A673 (cell line): ENCODE results near the gene EXD2. TPM values are rescaled to one million over a fixed set of nuclear protein-coding genes. Genes with fewer than 3 reads are reported as not detected.

Experiments
- BruUV-seq: library from RNA; stranded (reverse); fragments of 400-500 nt; replicated peaks from 2 replicates; lab custom pipeline; 2021; lab: Mats Ljungman, UMichigan
- CTCF ChIA-PET: fragments of 300-600 bp; sonication (Branson Sonifier 250); formaldehyde crosslinking; loops from one replicate; lab custom pipeline; 2022; ENCODE audit warnings: antibody characterized with exemption; lab: Charles Lee
- POLR2A ChIA-PET: fragments of 300-600 bp; sonication (Branson Sonifier 250); formaldehyde crosslinking; loops from one replicate; lab custom pipeline; 2022; ENCODE audit warnings: antibody characterized with exemption; ENCODE audit not compliant: low non-redundant PET; lab: Charles Lee
- DNase-seq: peaks from one replicate; pipeline ENCODE4 v3.0.0-alpha.2; 2015; ENCODE audit warnings: low spot score
- H3K27ac ChIP-seq: fragments of 200-600 bp; sonication (generic); 2 replicates; pipeline ENCODE4 v1.5.1; 2016; ENCODE audit warnings: mixed run types, low read depth, mild to moderate bottlenecking, mixed read lengths, antibody characterized with exemption, low read length; ENCODE audit not compliant: poor library complexity, severe bottlenecking
- H3K27me3 ChIP-seq: fragments of 200-600 bp; sonication (generic); replicated peaks from 2 replicates; pipeline ENCODE4 v1.6.1; 2017; ENCODE audit warnings: mixed run types, low read depth, mild to moderate bottlenecking, mixed read lengths, antibody characterized with exemption, low read length; ENCODE audit not compliant: insufficient read depth, poor library complexity
- H3K36me3 ChIP-seq: fragments of 200-600 bp; sonication (generic); 2 replicates; pipeline ENCODE4 v1.6.1; 2016; ENCODE audit warnings: mixed run types, mild to moderate bottlenecking, mixed read lengths, antibody characterized with exemption, low read length; ENCODE audit not compliant: insufficient read depth, poor library complexity, severe bottlenecking
- H3K4me1 ChIP-seq: fragments of 200-600 bp; sonication (generic); 2 replicates; pipeline ENCODE4 v1.6.1; 2017; ENCODE audit warnings: mixed run types, mild to moderate bottlenecking, mixed read lengths, antibody characterized with exemption, low read length; ENCODE audit not compliant: insufficient read depth, poor library complexity, severe bottlenecking
- H3K4me3 ChIP-seq: fragments of 200-600 bp; sonication (generic); 2 replicates; pipeline ENCODE4 v1.5.1; 2016; ENCODE audit warnings: low read depth, mixed run types, mild to moderate bottlenecking, mixed read lengths, low read length; ENCODE audit not compliant: poor library complexity, severe bottlenecking
- H3K9me3 ChIP-seq: fragments of 200-600 bp; sonication (generic); 2 replicates; pipeline ENCODE4 v1.6.1; 2016; ENCODE audit warnings: mixed run types, low read depth, mild to moderate bottlenecking, mixed read lengths, antibody characterized with exemption, low read length; ENCODE audit not compliant: poor library complexity, severe bottlenecking
- CTCF ChIP-seq: fragments of 300-800, 200-600 bp; sonication (generic); conservative IDR thresholded peaks from 2 replicates; pipeline ENCODE4 v1.5.1; 2017; ENCODE audit warnings: low read depth, mild to moderate bottlenecking, antibody characterized with exemption, low read length, moderate library complexity, mixed read lengths
- EZH2 ChIP-seq: fragments of 200-600 bp; sonication (generic); IDR thresholded peaks from 2 replicates; pipeline ENCODE4 v1.6.1; 2017; ENCODE audit warnings: borderline replicate concordance, low read depth, mild to moderate bottlenecking, mixed read lengths, antibody characterized with exemption, low read length; ENCODE audit not compliant: poor library complexity, severe bottlenecking
- intact Hi-C: fragments of 100-400 bp; cut with micrococcal nuclease; formaldehyde crosslinking; loops from one replicate; pipeline ENCODE4 v1.10.0; 2022; ENCODE audit not compliant: unreplicated experiment
- total RNA-seq: library from RNA; stranded (reverse); gene quantifications from 2 replicates; pipeline ENCODE4 v1.2.3, GENCODE V29; 2021

The EXD2 gene
- total RNA-seq, 1 experiment from 2014 or later: 8.1 TPM

- Histone ChIP-seq H3K36me3 (no peaks in the 10 kb centered on the region), H3K9me3 (no peaks in the 10 kb centered on the region), H3K4me3 (no peak overlapping the region), H3K27ac (no peak overlapping the region), H3K4me1 (no peaks in the 10 kb centered on the region), H3K27me3 (no peaks in the 10 kb centered on the region)
- POLR2A ChIA-PET: no interaction called here
- TF ChIP-seq EZH2 (no peak), CTCF (no peak)
- CTCF ChIA-PET: no interaction called here
- no peak for DNase-seq
- intact Hi-C loops: no loop called here
- BruUV-seq: no TSS peak
Observed at GRCh38 chr14:69291396-69291795, 100.1 kb downstream of the EXD2 start.

- no peak for DNase-seq
- Histone ChIP-seq H3K4me3 (no peak overlapping the region), H3K27ac (no peak overlapping the region), H3K27me3 (no peaks in the 10 kb centered on the region), H3K4me1 (no peaks in the 10 kb centered on the region), H3K36me3 (no peaks in the 10 kb centered on the region), H3K9me3 (no peaks in the 10 kb centered on the region)
- intact Hi-C loops: no loop called here
- POLR2A ChIA-PET: no interaction called here
- no peak for TF ChIP-seq EZH2
- TF ChIP-seq CTCF: no peak
- CTCF ChIA-PET: no interaction called here
- BruUV-seq: no TSS peak
Observed at GRCh38 chr14:69291891-69292561, 100.7 kb downstream of the EXD2 start.

Other genes with a start within 250 kb of the EXD2 start
- 148 and 163 TPM in 2 replicates for gene ACTN1, start 212.2 kb upstream of the EXD2 start, total RNA-seq
- gene DCAF5, start 38.4 kb upstream of the EXD2 start, total RNA-seq: 22.0 and 26.8 TPM in 2 replicates
- gene GALNT16, start 68.7 kb downstream of the EXD2 start, total RNA-seq: 0.32 and 0.63 TPM in 2 replicates
- 452 and 472 TPM in 2 replicates for gene ERH, start 206.8 kb downstream of the EXD2 start, total RNA-seq
- 59.2 and 60.8 TPM in 2 replicates for gene SLC39A9, start 207.2 kb downstream of the EXD2 start, total RNA-seq